IMR-90 (cell line): ENCODE data around the gene ATP6V1G1. TPM values are rescaled to one million over a fixed set of nuclear protein-coding genes. Genes with fewer than 3 reads are reported as not detected.

Experiments used
- ATAC-seq: fragments of 200-7000 bp; cut with Tn5 transposase; 2 replicates; pipeline ENCODE4 v1.9.1; 2020; ENCODE audit warnings: low read depth, mild to moderate bottlenecking, moderate library complexity
- BruUV-seq: library from RNA; stranded (reverse); fragments of 400-500 nt; replicated peaks from 2 replicates; lab custom pipeline; 2021; lab: Mats Ljungman, UMichigan
- CTCF ChIA-PET: fragments of 300-600 bp; formaldehyde crosslinking; extraction: SDS; loops from one replicate; lab custom pipeline; 2021; ENCODE audit warnings: antibody characterized with exemption; lab: Yijun Ruan, JAX
- POLR2A ChIA-PET: fragments of 300-600 bp; sonication (Branson Sonifier 250); formaldehyde crosslinking; loops from one replicate; lab custom pipeline; 2022; ENCODE audit warnings: antibody characterized with exemption; ENCODE audit not compliant: unreplicated experiment; lab: Charles Lee
- DNase-seq: peaks from one replicate; pipeline ENCODE4 v3.0.0; 2013
- H2AFZ ChIP-seq: replicated peaks from 2 replicates; pipeline ENCODE3; 2013; ENCODE audit warnings: low read length, mild to moderate bottlenecking; ENCODE audit not compliant: poor library complexity
- H2AK5ac ChIP-seq: 2 replicates; pipeline ENCODE4 v1.6.1; 2013; ENCODE audit warnings: low read depth, low read length, inconsistent platforms
- H2AK9ac ChIP-seq: replicated peaks from 2 replicates; pipeline ENCODE3; 2013; ENCODE audit warnings: mild to moderate bottlenecking, low read depth, low read length, moderate library complexity; ENCODE audit not compliant: poor library complexity
- H2BK120ac ChIP-seq: 2 replicates; pipeline ENCODE4 v1.6.1; 2013; ENCODE audit warnings: low read depth, low read length, inconsistent platforms
- H2BK15ac ChIP-seq: 3 replicates; pipeline ENCODE4 v1.6.1; 2013; ENCODE audit warnings: low read depth, low read length, inconsistent platforms
- H2BK20ac ChIP-seq: 2 replicates; pipeline ENCODE4 v1.6.1; 2013; ENCODE audit warnings: low read depth, mild to moderate bottlenecking, inconsistent platforms, low read length, moderate library complexity
- H2BK5ac ChIP-seq: 2 replicates; pipeline ENCODE4 v1.6.1; 2013; ENCODE audit warnings: mild to moderate bottlenecking, low read depth, low read length, inconsistent platforms; ENCODE audit not compliant: poor library complexity, severe bottlenecking
- H3K14ac ChIP-seq: replicated peaks from 2 replicates; pipeline ENCODE4 v1.6.1; 2013; ENCODE audit warnings: low read depth, low read length, inconsistent platforms
- H3K18ac ChIP-seq: 2 replicates; pipeline ENCODE4 v1.6.1; 2013; ENCODE audit warnings: low read depth, low read length, control low read depth
- H3K23ac ChIP-seq: 2 replicates; pipeline ENCODE4 v1.6.1; 2013; ENCODE audit warnings: low read depth, low read length, inconsistent platforms
- H3K27ac ChIP-seq: 2 replicates; pipeline ENCODE4 v1.5.1; 2013; ENCODE audit warnings: mild to moderate bottlenecking, control low read depth, low read length; ENCODE audit not compliant: insufficient read depth
- H3K27me3 ChIP-seq: 2 replicates; pipeline ENCODE4 v1.6.1; 2013; ENCODE audit warnings: low read length; ENCODE audit not compliant: control insufficient read depth, insufficient read depth
- H3K36me3 ChIP-seq: 2 replicates; pipeline ENCODE4 v1.6.1; 2013; ENCODE audit warnings: low read length, mixed read lengths; ENCODE audit not compliant: control insufficient read depth, insufficient read depth
- H3K4ac ChIP-seq: 2 replicates; pipeline ENCODE4 v1.6.1; 2013; ENCODE audit warnings: low read depth, low read length, inconsistent platforms
- H3K4me1 ChIP-seq: 2 replicates; pipeline ENCODE4 v1.6.1; 2013; ENCODE audit warnings: low read length, mixed read lengths; ENCODE audit not compliant: control insufficient read depth, insufficient read depth
- H3K4me2 ChIP-seq: 2 replicates; pipeline ENCODE4 v1.6.1; 2013; ENCODE audit warnings: low read depth, mild to moderate bottlenecking, control low read depth, low read length, moderate library complexity
- H3K4me3 ChIP-seq: 2 replicates; pipeline ENCODE4 v1.5.1; 2013; ENCODE audit warnings: low read depth, mild to moderate bottlenecking, control low read depth, low read length, moderate library complexity; ENCODE audit not compliant: insufficient read depth
- H3K56ac ChIP-seq: 2 replicates; pipeline ENCODE4 v1.6.1; 2013; ENCODE audit warnings: low read length, inconsistent platforms; ENCODE audit not compliant: insufficient read depth; ENCODE audit errors: extremely low read depth
- H3K79me1 ChIP-seq, 2 experiments: 2 replicates each; pipeline ENCODE4 v1.6.1; 2013; ENCODE audit warnings: low read length in 2 of 2, inconsistent platforms in 1 of 2, low read depth in 1 of 2
- H3K9ac ChIP-seq: 2 replicates; pipeline ENCODE4 v1.6.1; 2013; ENCODE audit warnings: low read depth, low read length, control low read depth
- H3K9me1 ChIP-seq: 2 replicates; pipeline ENCODE4 v1.6.1; 2013; ENCODE audit warnings: low read length, inconsistent platforms; ENCODE audit not compliant: insufficient read depth
- H3K9me3 ChIP-seq: 2 replicates; pipeline ENCODE4 v1.6.1; 2013; ENCODE audit warnings: low read length; ENCODE audit not compliant: control insufficient read depth, insufficient read depth
- H4K20me1 ChIP-seq: 2 replicates; pipeline ENCODE4 v1.6.1; 2013; ENCODE audit warnings: low read length, inconsistent platforms; ENCODE audit not compliant: insufficient read depth
- H4K5ac ChIP-seq: 2 replicates; pipeline ENCODE4 v1.6.1; 2013; ENCODE audit warnings: mild to moderate bottlenecking, low read depth, low read length, control low read depth
- H4K8ac ChIP-seq, 2 experiments: 2 replicates each; pipeline ENCODE4 v1.6.1; 2013; ENCODE audit warnings: low read depth in 2 of 2, low read length in 2 of 2, control low read depth in 1 of 2, inconsistent platforms in 1 of 2
- H4K91ac ChIP-seq: 2 replicates; pipeline ENCODE4 v1.6.1; 2013; ENCODE audit warnings: low read depth, low read length, inconsistent platforms; ENCODE audit not compliant: insufficient read depth
- CEBPB ChIP-seq: IDR thresholded peaks from 2 replicates; pipeline ENCODE4 v1.6.1; 2012; ENCODE audit warnings: low read depth, low read length, improper control_type of control experiment
- CHD1 ChIP-seq: IDR thresholded peaks from 2 replicates; pipeline ENCODE4 v1.6.1; 2012; ENCODE audit warnings: low read depth, low read length, improper control_type of control experiment
- FOS ChIP-seq: fragments of 150-350 bp; IDR thresholded peaks from 2 replicates; pipeline ENCODE4 v1.6.1; 2016; ENCODE audit warnings: low read depth, low read length
- MAZ ChIP-seq: IDR thresholded peaks from 2 replicates; pipeline ENCODE4 v1.6.1; 2012; ENCODE audit warnings: low read depth, mild to moderate bottlenecking, low read length, improper control_type of control experiment, moderate library complexity, borderline replicate concordance
- MXI1 ChIP-seq: IDR thresholded peaks from 2 replicates; pipeline ENCODE4 v1.6.1; 2012; ENCODE audit warnings: low read depth, mild to moderate bottlenecking, low read length, moderate library complexity, borderline replicate concordance
- NFE2L2 ChIP-seq: fragments of 150-350 bp; IDR thresholded peaks from 2 replicates; pipeline ENCODE4 v1.6.1; 2016; ENCODE audit warnings: low read depth, mild to moderate bottlenecking, low read length
- RAD21 ChIP-seq: IDR thresholded peaks from 2 replicates; pipeline ENCODE4 v1.6.1; 2012; ENCODE audit warnings: low read length, improper control_type of control experiment
- RCOR1 ChIP-seq: IDR thresholded peaks from 2 replicates; pipeline ENCODE4 v1.6.1; 2012; ENCODE audit warnings: mild to moderate bottlenecking, low read length, improper control_type of control experiment; ENCODE audit not compliant: insufficient replicate concordance
- RFX5 ChIP-seq: IDR thresholded peaks from 2 replicates; pipeline ENCODE4 v1.8.0; 2012; ENCODE audit warnings: low read depth, mild to moderate bottlenecking, low read length, moderate library complexity
- SMC3 ChIP-seq: fragments of 150-350 bp; IDR thresholded peaks from 2 replicates; pipeline ENCODE4 v1.6.1; 2016; ENCODE audit warnings: low read depth, mild to moderate bottlenecking, antibody characterized with exemption, low read length, moderate library complexity
- USF2 ChIP-seq: fragments of 150-350 bp; IDR thresholded peaks from 2 replicates; pipeline ENCODE4 v1.6.1; 2017; ENCODE audit warnings: mild to moderate bottlenecking, antibody characterized with exemption, low read length, low read depth
- WGBS, 2 experiments: methylation state at CpG; one replicate each; pipeline versions ENCODE4 v1.1.5 to v1.1.7; 2013; ENCODE audit warnings: missing lambda C conversion rate in 2 of 2; ENCODE audit not compliant: insufficient read length in 1 of 2; ENCODE audit errors: extremely low coverage in 2 of 2; 5-methylcytosine and 5-hydroxymethylcytosine counted together
- dilution Hi-C: fragments of 300-500 bp; cut with HindIII; formaldehyde crosslinking; loops from one replicate; pipeline ENCODE4 v1.14.3; 2018; ENCODE audit warnings: low sequenced_read_pairs; ENCODE audit not compliant: unreplicated experiment
- in situ Hi-C: fragments of 300-500 bp; cut with MboI; formaldehyde crosslinking; loops from 3 replicates; pipeline ENCODE4 v1.14.3; 2019; ENCODE audit warnings: low sequenced_read_pairs, inconsistent platforms, mixed read lengths
- intact Hi-C: fragments of 100-400 bp; cut with micrococcal nuclease; formaldehyde crosslinking; loops from 2 replicates; pipeline ENCODE4 v1.10.0; 2022
- polyA plus RNA-seq, 3 experiments: library from polyadenylated mRNA; depleted of rRNA; stranded (reverse); fragments of >200 nt; gene quantifications; 2 replicates each; pipeline ENCODE4 v1.2.3, GENCODE V29; 2012; ENCODE audit warnings: low replicate concordance in 1 of 3
- total RNA-seq: library from RNA; depleted of rRNA; stranded (reverse); fragments of >200 nt; gene quantifications from 2 replicates; pipeline ENCODE4 v1.2.3, GENCODE V29; 2012
- TF ChIP-seq, protein P1 (sequence below): fragments of 150-350 bp; IDR thresholded peaks from 2 replicates; pipeline ENCODE4 v1.6.1; 2016; ENCODE audit warnings: low read depth, mild to moderate bottlenecking, low read length, moderate library complexity, borderline replicate concordance

ATP6V1G1 gene
- total and polyA plus RNA-seq, 2 of the 4 experiments (the other 2 are of a cell fraction), result 52.0 to 70.9 TPM

- H2BK15ac ChIP-seq, result no peak overlapping the region
- no peak for ATAC-seq
- H4K91ac ChIP-seq, result no peak overlapping the region
- H4K20me1 ChIP-seq, result no peaks in the 10 kb centered on the region; the same call in 1 of the 2 replicates
- H3K23ac ChIP-seq, result no peak overlapping the region
- H3K4ac ChIP-seq, result no peak overlapping the region; the same call in 1 of the 2 replicates
- no TSS peak for BruUV-seq
- no peak overlapping the region for H3K4me2 ChIP-seq
- ChIA-PET POLR2A (no interaction called here), CTCF (no interaction called here)
- H3K9ac ChIP-seq, result no peak overlapping the region
- no peaks in the 10 kb centered on the region for H3K36me3 ChIP-seq
- no peak overlapping the region for H2AFZ ChIP-seq
- no peak for DNase-seq
- H3K9me3 ChIP-seq, result no peaks in the 10 kb centered on the region
- no peak for TF ChIP-seq MAZ
- TF ChIP-seq USF2, result no peak
- no peak for TF ChIP-seq RCOR1
- no peak for TF ChIP-seq MXI1
- TF ChIP-seq RAD21, result no peak
- no peak for TF ChIP-seq FOS
- TF ChIP-seq, protein P1, sequence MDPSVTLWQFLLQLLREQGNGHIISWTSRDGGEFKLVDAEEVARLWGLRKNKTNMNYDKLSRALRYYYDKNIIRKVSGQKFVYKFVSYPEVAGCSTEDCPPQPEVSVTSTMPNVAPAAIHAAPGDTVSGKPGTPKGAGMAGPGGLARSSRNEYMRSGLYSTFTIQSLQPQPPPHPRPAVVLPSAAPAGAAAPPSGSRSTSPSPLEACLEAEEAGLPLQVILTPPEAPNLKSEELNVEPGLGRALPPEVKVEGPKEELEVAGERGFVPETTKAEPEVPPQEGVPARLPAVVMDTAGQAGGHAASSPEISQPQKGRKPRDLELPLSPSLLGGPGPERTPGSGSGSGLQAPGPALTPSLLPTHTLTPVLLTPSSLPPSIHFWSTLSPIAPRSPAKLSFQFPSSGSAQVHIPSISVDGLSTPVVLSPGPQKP, result no peak
- no peak for TF ChIP-seq CHD1
- TF ChIP-seq NFE2L2, result no peak
- no peak for TF ChIP-seq RFX5
- no peak for TF ChIP-seq CEBPB
- TF ChIP-seq SMC3, result no peak
- WGBS, 2 experiments, result no CpG with 5 or more reads among the region's 2 CpGs
- in situ Hi-C loops (no loop called here), intact Hi-C loops (no loop called here), dilution Hi-C loops (no loop called here)
- no peak overlapping the region for H2BK20ac ChIP-seq
- H3K9me1 ChIP-seq, result peaks cover 8% of the 10 kb centered on the region
- H3K18ac ChIP-seq, result no peak overlapping the region
- peaks cover 15% of the 10 kb centered on the region for H3K4me1 ChIP-seq
- no peak overlapping the region for H2AK9ac ChIP-seq
- H3K56ac ChIP-seq, result no peak overlapping the region
- no peak overlapping the region for H3K27ac ChIP-seq
- no peak overlapping the region for H2AK5ac ChIP-seq
- no peak overlapping the region for H2BK5ac ChIP-seq
- H3K4me3 ChIP-seq, result no peak overlapping the region
- no peak overlapping the region for H3K14ac ChIP-seq
- H3K79me1 ChIP-seq, result peaks cover 11 to 26% of the 10 kb centered on the region in 2 experiments; a peak in 3 of 4 replicates
- H4K5ac ChIP-seq, result no peak overlapping the region
- no peak overlapping the region for H2BK120ac ChIP-seq
- no peaks in the 10 kb centered on the region for H3K27me3 ChIP-seq
- H4K8ac ChIP-seq, result no peak overlapping the region
Observed at GRCh38 chr9:114608525-114608796, 20.9 kb downstream of the ATP6V1G1 start.
